Liver (tissue), 9 donors: Measurements from ENCODE around the gene CEP164. TPM values are rescaled to one million over a fixed set of nuclear protein-coding genes. Genes with fewer than 3 reads are reported as not detected.

Experiments
- DNase-seq: peaks from one replicate; pipeline ENCODE4 v3.0.0-alpha.2; 2017; ENCODE audit warnings: low spot score
- H3K27ac ChIP-seq, 2 donors: one replicate each; pipeline ENCODE4 v1.7.0; 2013; ENCODE audit warnings: inconsistent platforms in 2 of 2, low read length in 2 of 2, control low read depth in 1 of 2, low read depth in 1 of 2, mild to moderate bottlenecking in 1 of 2
- H3K27me3 ChIP-seq, 4 donors: one replicate each; pipeline versions ENCODE4 v1.6.1 to v1.7.0; 2013; ENCODE audit warnings: low read length in 3 of 4, inconsistent platforms in 1 of 4, mild to moderate bottlenecking in 1 of 4, moderate library complexity in 1 of 4; ENCODE audit not compliant: control insufficient read depth in 4 of 4, insufficient read depth in 4 of 4
- H3K36me3 ChIP-seq, 4 donors: one replicate each; pipeline versions ENCODE4 v1.6.1 to v1.7.0; 2013; ENCODE audit warnings: low read length in 3 of 4, mild to moderate bottlenecking in 3 of 4, low read depth in 1 of 4, moderate library complexity in 1 of 4; ENCODE audit not compliant: control insufficient read depth in 4 of 4, insufficient read depth in 3 of 4
- H3K4me1 ChIP-seq, 4 donors: one replicate each; pipeline versions ENCODE4 v1.6.1 to v1.7.0; 2013; ENCODE audit warnings: low read length in 3 of 4, mild to moderate bottlenecking in 3 of 4, moderate library complexity in 1 of 4; ENCODE audit not compliant: control insufficient read depth in 4 of 4, insufficient read depth in 4 of 4
- H3K4me3 ChIP-seq, 3 donors: one replicate each; pipeline versions ENCODE4 v1.6.1 to v1.7.0; 2013; ENCODE audit warnings: low read length in 3 of 3, control low read depth in 1 of 3, low read depth in 1 of 3, mild to moderate bottlenecking in 1 of 3
- H3K9ac ChIP-seq, 2 donors: one replicate each; pipeline ENCODE4 v1.7.0; 2013; ENCODE audit warnings: low read length in 2 of 2, mild to moderate bottlenecking in 2 of 2, moderate library complexity in 2 of 2, control low read depth in 1 of 2, low read depth in 1 of 2
- H3K9me3 ChIP-seq, 4 donors: one replicate each; pipeline versions ENCODE4 v1.6.1 to v1.7.0; 2013; ENCODE audit warnings: low read length in 3 of 4; ENCODE audit not compliant: control insufficient read depth in 4 of 4
- EGR1 ChIP-seq, 2 donors: IDR thresholded peaks; 2 replicates each; pipeline ENCODE4 v1.6.1; 2016 to 2018; ENCODE audit warnings: antibody characterized with exemption in 2 of 2, low read depth in 2 of 2
- FOXA1 ChIP-seq: IDR thresholded peaks from 2 replicates; pipeline ENCODE4 v1.6.1; 2016; ENCODE audit warnings: antibody characterized with exemption
- FOXA2 ChIP-seq: IDR thresholded peaks from 2 replicates; pipeline ENCODE4 v1.6.1; 2016; ENCODE audit warnings: antibody characterized with exemption
- GABPA ChIP-seq, 2 donors: IDR thresholded peaks in 1 of 2; conservative IDR thresholded peaks in 1 of 2; 2 replicates each; pipeline ENCODE4 v1.6.1; 2016; ENCODE audit warnings: antibody characterized with exemption in 2 of 2, mild to moderate bottlenecking in 1 of 2, moderate library complexity in 1 of 2
- HNF4A ChIP-seq, 2 donors: conservative IDR thresholded peaks; 2 replicates each; pipeline ENCODE4 v1.6.1; 2016; ENCODE audit warnings: antibody characterized with exemption in 2 of 2, mild to moderate bottlenecking in 2 of 2
- HNF4G ChIP-seq: IDR thresholded peaks from 2 replicates; pipeline ENCODE4 v1.6.1; 2016; ENCODE audit warnings: antibody characterized with exemption
- JUND ChIP-seq, 2 donors: IDR thresholded peaks; 2 replicates each; pipeline ENCODE4 v1.6.1; 2016; ENCODE audit warnings: antibody characterized with exemption in 2 of 2
- NR2F2 ChIP-seq: IDR thresholded peaks from 2 replicates; pipeline ENCODE4 v1.6.1; 2016; ENCODE audit warnings: antibody characterized with exemption
- RXRA ChIP-seq, 2 donors: IDR thresholded peaks; 2 replicates each; pipeline ENCODE4 v1.6.1; 2017 to 2018; ENCODE audit warnings: antibody characterized with exemption in 2 of 2, mild to moderate bottlenecking in 1 of 2
- TAF1 ChIP-seq: conservative IDR thresholded peaks from 2 replicates; pipeline ENCODE4 v1.6.1; 2016; ENCODE audit warnings: antibody characterized with exemption, mild to moderate bottlenecking
- YY1 ChIP-seq: IDR thresholded peaks from 2 replicates; pipeline ENCODE4 v1.6.1; 2016; ENCODE audit warnings: antibody characterized with exemption, mild to moderate bottlenecking
- whole genome bisulfite sequencing: extraction: QIAGEN DNeasy Blood & Tissue Kit; methylation state at CpG from one replicate; pipeline ENCODE4 v1.1.7; 2013; 5-methylcytosine and 5-hydroxymethylcytosine counted together
- polyA plus RNA-seq, 2 donors: library from polyadenylated mRNA; stranded (reverse) in 1 of 2; unstranded in 1 of 2; fragments of 200-250 nt in 1 of 2; fragments of >200 nt in 1 of 2; fragmentation: Nextera tagmentation in 1 of 2; extraction: Ambion mirVana in 1 of 2; gene quantifications; one replicate each; pipeline versions ENCODE4 v1.2.1 to v1.2.3, GENCODE V29; 2013 to 2015
- total RNA-seq, 2 donors: library from RNA; depleted of rRNA; stranded (reverse); fragments of >200 nt; gene quantifications; one replicate each; pipeline ENCODE4 v1.2.3, GENCODE V29; 2014
- TF ChIP-seq, protein P1 (sequence below): IDR thresholded peaks from 2 replicates; pipeline ENCODE4 v1.6.1; 2016; ENCODE audit warnings: antibody characterized with exemption
- TF ChIP-seq, protein P2 (sequence below): IDR thresholded peaks from 2 replicates; pipeline ENCODE4 v1.6.1; 2016; ENCODE audit warnings: antibody characterized with exemption
- TF ChIP-seq, protein P3 (sequence below): fragments of 150-350 bp; IDR thresholded peaks from 2 replicates; pipeline ENCODE4 v1.5.1; 2017; ENCODE audit warnings: improper control_type of control experiment, low read depth, low read length; ENCODE audit not compliant: missing input control
- TF ChIP-seq, protein P4 (sequence below): IDR thresholded peaks from 2 replicates; pipeline ENCODE4 v1.6.1; 2016; ENCODE audit warnings: antibody characterized with exemption, mild to moderate bottlenecking
- donor health status: healthy.
- donor health status: healthy.
- donor health status: healthy.
- donor health status: healthy.
- donor health status: healthy.

The CEP164 gene
- total and polyA plus RNA-seq, 4 donors: 4.1 to 12.3 (median 5.9) TPM

DNA sequence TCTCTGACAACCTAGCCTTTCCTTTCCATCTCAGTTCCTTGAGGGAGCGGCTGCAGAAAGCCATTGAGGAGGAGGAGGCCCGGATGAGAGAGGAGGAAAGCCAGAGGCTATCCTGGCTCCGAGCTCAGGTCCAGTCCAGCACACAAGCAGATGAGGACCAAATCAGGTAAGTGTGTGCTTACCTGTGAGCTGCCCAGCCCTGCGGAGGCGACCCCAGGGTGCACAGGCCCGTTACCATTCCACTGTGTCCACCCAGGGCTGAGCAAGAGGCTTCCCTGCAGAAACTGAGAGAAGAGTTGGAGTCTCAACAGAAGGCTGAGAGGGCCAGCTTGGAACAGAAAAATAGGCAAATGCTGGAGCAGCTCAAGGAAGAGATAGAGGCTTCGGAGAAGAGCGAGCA, 63.1 kb downstream of the CEP164 start:
- peaks cover 13 to 61% (median 27%) of the 10 kb centered on the region in 4 donors for H3K36me3 ChIP-seq
- no peak overlapping the region for H3K27ac ChIP-seq
- H3K4me3 ChIP-seq: no peak overlapping the region
- H3K9ac ChIP-seq: no peak overlapping the region
- H3K4me1 ChIP-seq: no peaks in the 10 kb centered on the region
- H3K9me3 ChIP-seq: no peaks in the 10 kb centered on the region
- DNase-seq: no peak
- no peaks in the 10 kb centered on the region for H3K27me3 ChIP-seq
- TF ChIP-seq, protein P1, sequence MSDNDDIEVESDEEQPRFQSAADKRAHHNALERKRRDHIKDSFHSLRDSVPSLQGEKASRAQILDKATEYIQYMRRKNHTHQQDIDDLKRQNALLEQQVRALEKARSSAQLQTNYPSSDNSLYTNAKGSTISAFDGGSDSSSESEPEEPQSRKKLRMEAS: no peak
- TF ChIP-seq FOXA1 (no peak), YY1 (no peak), JUND (IDR thresholded peaks at IDR 0.05) (no peak), TAF1 (no peak), HNF4A (conservative IDR thresholded peaks at IDR 0.05) (no peak)
- TF ChIP-seq, protein P2, sequence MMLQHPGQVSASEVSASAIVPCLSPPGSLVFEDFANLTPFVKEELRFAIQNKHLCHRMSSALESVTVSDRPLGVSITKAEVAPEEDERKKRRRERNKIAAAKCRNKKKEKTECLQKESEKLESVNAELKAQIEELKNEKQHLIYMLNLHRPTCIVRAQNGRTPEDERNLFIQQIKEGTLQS: no peak
- 98% methylated on average over 8 of the region's 8 CpGs for WGBS

DNA sequence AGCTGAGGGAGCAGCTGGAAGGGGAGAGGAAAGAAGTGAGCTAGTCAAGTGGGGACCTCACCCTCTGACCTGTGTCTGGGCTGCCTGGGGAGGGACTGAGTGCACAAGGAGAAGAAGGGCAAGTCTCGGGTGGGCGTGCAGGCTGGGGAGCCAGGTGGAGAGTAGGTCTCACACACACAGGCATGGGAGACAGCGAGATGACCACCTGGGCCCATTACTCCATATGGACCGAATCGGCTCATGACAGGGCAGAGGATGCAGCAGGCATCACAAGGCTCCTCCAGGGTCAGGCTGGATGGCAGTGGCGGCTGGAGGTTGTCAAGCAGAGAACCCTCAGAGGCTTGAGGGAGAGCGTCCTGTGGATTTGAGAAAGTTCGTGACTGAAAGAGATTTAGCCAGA, 63.5 kb downstream of the CEP164 start:
- no peak for DNase-seq
- Histone ChIP-seq H3K4me3 (no peak overlapping the region), H3K4me1 (no peaks in the 10 kb centered on the region), H3K9me3 (no peaks in the 10 kb centered on the region), H3K36me3 (peaks cover 13 to 61% (median 26%) of the 10 kb centered on the region in 4 donors), H3K9ac (no peak overlapping the region), H3K27ac (no peak overlapping the region), H3K27me3 (no peaks in the 10 kb centered on the region)
- WGBS: 98% methylated on average over 8 of the region's 8 CpGs
- TF ChIP-seq RXRA (IDR thresholded peaks at IDR 0.05) (no peak), EGR1 (IDR thresholded peaks at IDR 0.05; ENCODE audit: low read depth in 2 of 2) (no peak), JUND (IDR thresholded peaks at IDR 0.05) (no peak), HNF4G (no peak), FOXA2 (no peak), NR2F2 (no peak), GABPA (IDR thresholded peaks at IDR 0.05 in 1 of 2, conservative IDR thresholded peaks at IDR 0.05 in 1 of 2) (no peak), FOXA1 (no peak)
- TF ChIP-seq, protein P3, sequence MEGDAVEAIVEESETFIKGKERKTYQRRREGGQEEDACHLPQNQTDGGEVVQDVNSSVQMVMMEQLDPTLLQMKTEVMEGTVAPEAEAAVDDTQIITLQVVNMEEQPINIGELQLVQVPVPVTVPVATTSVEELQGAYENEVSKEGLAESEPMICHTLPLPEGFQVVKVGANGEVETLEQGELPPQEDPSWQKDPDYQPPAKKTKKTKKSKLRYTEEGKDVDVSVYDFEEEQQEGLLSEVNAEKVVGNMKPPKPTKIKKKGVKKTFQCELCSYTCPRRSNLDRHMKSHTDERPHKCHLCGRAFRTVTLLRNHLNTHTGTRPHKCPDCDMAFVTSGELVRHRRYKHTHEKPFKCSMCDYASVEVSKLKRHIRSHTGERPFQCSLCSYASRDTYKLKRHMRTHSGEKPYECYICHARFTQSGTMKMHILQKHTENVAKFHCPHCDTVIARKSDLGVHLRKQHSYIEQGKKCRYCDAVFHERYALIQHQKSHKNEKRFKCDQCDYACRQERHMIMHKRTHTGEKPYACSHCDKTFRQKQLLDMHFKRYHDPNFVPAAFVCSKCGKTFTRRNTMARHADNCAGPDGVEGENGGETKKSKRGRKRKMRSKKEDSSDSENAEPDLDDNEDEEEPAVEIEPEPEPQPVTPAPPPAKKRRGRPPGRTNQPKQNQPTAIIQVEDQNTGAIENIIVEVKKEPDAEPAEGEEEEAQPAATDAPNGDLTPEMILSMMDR: no peak
- TF ChIP-seq, protein P4, sequence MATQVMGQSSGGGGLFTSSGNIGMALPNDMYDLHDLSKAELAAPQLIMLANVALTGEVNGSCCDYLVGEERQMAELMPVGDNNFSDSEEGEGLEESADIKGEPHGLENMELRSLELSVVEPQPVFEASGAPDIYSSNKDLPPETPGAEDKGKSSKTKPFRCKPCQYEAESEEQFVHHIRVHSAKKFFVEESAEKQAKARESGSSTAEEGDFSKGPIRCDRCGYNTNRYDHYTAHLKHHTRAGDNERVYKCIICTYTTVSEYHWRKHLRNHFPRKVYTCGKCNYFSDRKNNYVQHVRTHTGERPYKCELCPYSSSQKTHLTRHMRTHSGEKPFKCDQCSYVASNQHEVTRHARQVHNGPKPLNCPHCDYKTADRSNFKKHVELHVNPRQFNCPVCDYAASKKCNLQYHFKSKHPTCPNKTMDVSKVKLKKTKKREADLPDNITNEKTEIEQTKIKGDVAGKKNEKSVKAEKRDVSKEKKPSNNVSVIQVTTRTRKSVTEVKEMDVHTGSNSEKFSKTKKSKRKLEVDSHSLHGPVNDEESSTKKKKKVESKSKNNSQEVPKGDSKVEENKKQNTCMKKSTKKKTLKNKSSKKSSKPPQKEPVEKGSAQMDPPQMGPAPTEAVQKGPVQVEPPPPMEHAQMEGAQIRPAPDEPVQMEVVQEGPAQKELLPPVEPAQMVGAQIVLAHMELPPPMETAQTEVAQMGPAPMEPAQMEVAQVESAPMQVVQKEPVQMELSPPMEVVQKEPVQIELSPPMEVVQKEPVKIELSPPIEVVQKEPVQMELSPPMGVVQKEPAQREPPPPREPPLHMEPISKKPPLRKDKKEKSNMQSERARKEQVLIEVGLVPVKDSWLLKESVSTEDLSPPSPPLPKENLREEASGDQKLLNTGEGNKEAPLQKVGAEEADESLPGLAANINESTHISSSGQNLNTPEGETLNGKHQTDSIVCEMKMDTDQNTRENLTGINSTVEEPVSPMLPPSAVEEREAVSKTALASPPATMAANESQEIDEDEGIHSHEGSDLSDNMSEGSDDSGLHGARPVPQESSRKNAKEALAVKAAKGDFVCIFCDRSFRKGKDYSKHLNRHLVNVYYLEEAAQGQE: no peak
